Skeletal muscle cell (primary cell): ENCODE results near the gene RAB37.

Source experiments
- DNase-seq: peaks from one replicate; pipeline ENCODE4 v3.0.0-alpha.2; 2010; ENCODE audit warnings: low read depth
- H3K4me3 ChIP-seq: 2 replicates; pipeline ENCODE4 v1.5.1; 2011; ENCODE audit warnings: low read depth, mild to moderate bottlenecking, control low read depth, low read length, moderate library complexity

The RAB37 gene

DNA sequence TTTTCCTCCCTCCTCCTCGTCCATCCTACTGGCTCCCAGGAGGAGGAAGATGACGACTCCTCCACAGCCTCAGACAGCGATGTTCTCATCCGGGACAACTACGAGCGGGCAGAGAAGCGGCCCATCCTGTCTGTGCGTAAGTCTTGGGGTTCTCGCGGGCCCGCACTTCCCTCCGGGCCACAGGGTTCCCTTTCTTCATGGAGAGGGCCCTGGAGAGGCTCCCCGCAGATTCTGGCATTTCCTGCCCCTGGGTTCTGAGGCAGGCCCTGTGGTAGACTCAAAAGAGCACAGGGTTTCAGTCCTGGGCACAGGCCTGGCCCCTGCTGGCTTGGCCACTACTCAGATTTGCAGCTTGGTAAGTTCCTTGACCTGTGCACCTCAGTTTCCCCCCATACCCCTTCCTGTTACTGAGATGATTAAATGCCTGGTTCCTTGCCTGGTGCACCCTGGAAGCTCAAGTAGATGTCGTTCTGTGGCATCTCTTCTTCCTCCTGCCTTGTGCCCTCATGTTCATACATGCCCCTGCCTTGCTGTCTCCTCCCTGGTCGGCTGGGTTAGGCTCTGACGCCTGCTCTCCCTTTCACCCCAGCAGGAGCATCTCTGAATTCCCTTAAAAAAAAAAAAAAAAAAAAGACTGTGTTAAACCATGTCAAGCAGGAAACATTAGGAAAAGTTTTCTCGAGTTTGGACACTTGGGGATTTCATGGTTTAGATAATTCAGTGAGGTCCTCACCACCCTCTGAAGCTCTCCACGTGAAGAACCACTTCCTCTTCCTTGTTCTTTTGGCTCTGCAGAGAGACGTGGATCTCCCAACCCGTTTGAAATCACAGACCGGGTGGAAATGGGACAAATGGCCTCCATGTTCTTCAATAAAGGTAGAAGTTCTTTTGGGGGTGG lies 53.4 kb downstream of the RAB37 start:
- H3K4me3 ChIP-seq: no peak overlapping the region
- DNase-seq: no peak

GRCh38 chr17:74792586-74793105 lies 55.6 kb downstream of the RAB37 start:
- no peak overlapping the region for H3K4me3 ChIP-seq
- DNase-seq: no peak

GRCh38 chr17:74795327-74796020 lies 58.4 kb downstream of the RAB37 start:
- no peak for DNase-seq
- H3K4me3 ChIP-seq: no peak overlapping the region

DNA sequence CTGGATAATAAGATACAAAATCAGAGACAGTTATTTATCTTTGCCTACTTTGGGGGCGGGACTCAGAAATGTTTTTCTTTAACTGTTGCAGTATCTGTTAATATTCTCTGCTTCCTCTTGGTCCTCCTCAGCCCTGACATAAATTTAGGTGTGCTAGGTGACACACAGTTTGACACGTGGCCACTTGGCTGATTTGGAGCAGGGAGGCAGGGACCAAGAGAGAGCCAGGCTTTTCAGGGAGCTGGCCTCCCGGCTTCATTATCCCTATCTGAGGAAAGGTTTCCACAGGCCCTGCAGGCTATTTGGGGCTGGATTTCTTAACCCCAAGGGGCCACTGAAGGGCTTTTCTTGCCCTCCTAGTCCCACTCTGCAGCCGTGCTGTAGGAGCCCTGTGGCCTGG lies 59.2 kb downstream of the RAB37 start:
- H3K4me3 ChIP-seq: no peak overlapping the region
- no peak for DNase-seq

DNA sequence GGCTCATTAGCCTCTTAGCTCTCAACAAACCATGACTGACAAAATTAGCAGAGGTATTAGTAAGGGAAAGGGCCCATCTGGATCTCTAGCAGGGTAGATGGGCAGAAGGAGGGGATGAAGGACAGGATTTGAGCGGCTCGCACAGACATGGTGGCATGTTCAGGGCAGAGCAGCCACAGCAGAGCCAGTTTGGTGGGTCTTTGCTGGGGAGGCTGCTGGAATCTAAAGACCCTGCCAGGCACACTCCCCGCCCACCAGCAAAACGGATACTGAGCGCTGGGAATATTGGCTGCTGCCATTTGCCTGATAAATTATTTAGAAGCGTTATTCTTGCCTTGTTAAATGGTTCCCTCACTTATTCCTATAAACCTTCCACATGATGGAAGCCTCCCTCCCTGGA lies 59.8 kb downstream of the RAB37 start:
- H3K4me3 ChIP-seq: no peak overlapping the region
- DNase-seq: no peak
